HUES6 (cell line): ENCODE data around the gene PTPRD.

Experiments
- H3K27ac ChIP-seq: 2 replicates; pipeline ENCODE4 v1.7.0; 2013; ENCODE audit warnings: low read depth, mild to moderate bottlenecking, low read length, inconsistent platforms
- H3K27me3 ChIP-seq: 2 replicates; pipeline ENCODE4 v1.6.1; 2013; ENCODE audit warnings: low read length; ENCODE audit not compliant: control insufficient read depth, insufficient read depth
- H3K36me3 ChIP-seq: 2 replicates; pipeline ENCODE4 v1.6.1; 2013; ENCODE audit warnings: low read length; ENCODE audit not compliant: control insufficient read depth, insufficient read depth
- H3K4me1 ChIP-seq: 2 replicates; pipeline ENCODE4 v1.6.1; 2013; ENCODE audit warnings: low read length; ENCODE audit not compliant: control insufficient read depth, insufficient read depth
- H3K4me3 ChIP-seq: 2 replicates; pipeline ENCODE4 v1.5.1; 2013; ENCODE audit warnings: low read depth, low read length
- H3K9ac ChIP-seq: one replicate; pipeline ENCODE4 v1.6.1; 2013; ENCODE audit warnings: mild to moderate bottlenecking, low read length
- H3K9me3 ChIP-seq: 2 replicates; pipeline ENCODE4 v1.6.1; 2013; ENCODE audit warnings: low read depth, low read length; ENCODE audit not compliant: control insufficient read depth, insufficient read depth

Gene PTPRD

GRCh38 chr9:9621355-9621940 is 991.4 kb downstream of the PTPRD start:
- no peaks in the 10 kb centered on the region for H3K9me3 ChIP-seq
- H3K9ac ChIP-seq = no peak overlapping the region
- H3K4me1 ChIP-seq = no peaks in the 10 kb centered on the region
- no peaks in the 10 kb centered on the region for H3K27me3 ChIP-seq
- no peaks in the 10 kb centered on the region for H3K36me3 ChIP-seq
- H3K4me3 ChIP-seq = no peak overlapping the region
- no peak overlapping the region for H3K27ac ChIP-seq

- Histone ChIP-seq H3K9me3 (no peaks in the 10 kb centered on the region), H3K4me1 (no peaks in the 10 kb centered on the region), H3K27ac (no peak overlapping the region), H3K4me3 (no peak overlapping the region), H3K27me3 (no peaks in the 10 kb centered on the region), H3K36me3 (no peaks in the 10 kb centered on the region), H3K9ac (no peak overlapping the region)
Measured at GRCh38 chr9:9620736-9621135, 992.1 kb downstream of the PTPRD start.

GRCh38 chr9:9615086-9615485 is 997.7 kb downstream of the PTPRD start:
- Histone ChIP-seq H3K4me3 (no peak overlapping the region), H3K27me3 (no peaks in the 10 kb centered on the region), H3K9me3 (no peaks in the 10 kb centered on the region), H3K9ac (no peak overlapping the region), H3K36me3 (no peaks in the 10 kb centered on the region), H3K27ac (no peak overlapping the region), H3K4me1 (no peaks in the 10 kb centered on the region)

GRCh38 chr9:9614607-9615006 is 998.2 kb downstream of the PTPRD start:
- H3K27me3 ChIP-seq = no peaks in the 10 kb centered on the region
- no peaks in the 10 kb centered on the region for H3K4me1 ChIP-seq
- no peak overlapping the region for H3K4me3 ChIP-seq
- H3K36me3 ChIP-seq = no peaks in the 10 kb centered on the region
- H3K9ac ChIP-seq = no peak overlapping the region
- no peak overlapping the region for H3K27ac ChIP-seq
- no peaks in the 10 kb centered on the region for H3K9me3 ChIP-seq

GRCh38 chr9:9612755-9613154 is 1000.0 kb downstream of the PTPRD start:
- Histone ChIP-seq H3K27ac (no peak overlapping the region), H3K9ac (no peak overlapping the region), H3K4me1 (no peaks in the 10 kb centered on the region), H3K4me3 (no peak overlapping the region), H3K36me3 (no peaks in the 10 kb centered on the region), H3K9me3 (no peaks in the 10 kb centered on the region), H3K27me3 (no peaks in the 10 kb centered on the region)

- Histone ChIP-seq H3K9ac (no peak overlapping the region), H3K4me3 (no peak overlapping the region), H3K36me3 (no peaks in the 10 kb centered on the region), H3K27ac (no peak overlapping the region), H3K27me3 (no peaks in the 10 kb centered on the region), H3K9me3 (no peaks in the 10 kb centered on the region), H3K4me1 (no peaks in the 10 kb centered on the region)
Measured at GRCh38 chr9:9612270-9612669, 1000.5 kb downstream of the PTPRD start.

- no peak overlapping the region for H3K27ac ChIP-seq
- H3K9me3 ChIP-seq = no peaks in the 10 kb centered on the region
- no peaks in the 10 kb centered on the region for H3K36me3 ChIP-seq
- H3K4me1 ChIP-seq = peaks cover 12% of the 10 kb centered on the region; the same call in 1 of the 2 replicates
- no peak overlapping the region for H3K4me3 ChIP-seq
- no peaks in the 10 kb centered on the region for H3K27me3 ChIP-seq
- H3K9ac ChIP-seq = no peak overlapping the region
Measured at GRCh38 chr9:9605681-9606080, 1007.1 kb downstream of the PTPRD start.

GRCh38 chr9:9603345-9603744 is 1009.5 kb downstream of the PTPRD start:
- Histone ChIP-seq H3K9me3 (no peaks in the 10 kb centered on the region), H3K9ac (no peak overlapping the region), H3K4me3 (no peak overlapping the region), H3K4me1 (peaks cover 12% of the 10 kb centered on the region; the same call in 1 of the 2 replicates), H3K36me3 (no peaks in the 10 kb centered on the region), H3K27me3 (no peaks in the 10 kb centered on the region), H3K27ac (no peak overlapping the region)

- no peak overlapping the region for H3K4me3 ChIP-seq
- no peaks in the 10 kb centered on the region for H3K36me3 ChIP-seq
- H3K9me3 ChIP-seq = no peaks in the 10 kb centered on the region
- H3K4me1 ChIP-seq = no peaks in the 10 kb centered on the region
- H3K27me3 ChIP-seq = no peaks in the 10 kb centered on the region
- no peak overlapping the region for H3K27ac ChIP-seq
- H3K9ac ChIP-seq = no peak overlapping the region
Measured at GRCh38 chr9:9598723-9599122, 1014.1 kb downstream of the PTPRD start.

- Histone ChIP-seq H3K36me3 (no peaks in the 10 kb centered on the region), H3K4me1 (no peaks in the 10 kb centered on the region), H3K27ac (no peak overlapping the region), H3K4me3 (no peak overlapping the region), H3K9me3 (no peaks in the 10 kb centered on the region), H3K27me3 (no peaks in the 10 kb centered on the region), H3K9ac (no peak overlapping the region)
Measured at GRCh38 chr9:9592104-9592503, 1020.7 kb downstream of the PTPRD start.

- no peak overlapping the region for H3K9ac ChIP-seq
- H3K27me3 ChIP-seq = no peaks in the 10 kb centered on the region
- H3K4me3 ChIP-seq = no peak overlapping the region
- H3K4me1 ChIP-seq = no peaks in the 10 kb centered on the region
- H3K36me3 ChIP-seq = no peaks in the 10 kb centered on the region
- no peaks in the 10 kb centered on the region for H3K9me3 ChIP-seq
- no peak overlapping the region for H3K27ac ChIP-seq
Measured at GRCh38 chr9:9585920-9586319, 1026.9 kb downstream of the PTPRD start.

- no peak overlapping the region for H3K4me3 ChIP-seq
- no peak overlapping the region for H3K9ac ChIP-seq
- no peaks in the 10 kb centered on the region for H3K27me3 ChIP-seq
- no peaks in the 10 kb centered on the region for H3K36me3 ChIP-seq
- no peak overlapping the region for H3K27ac ChIP-seq
- no peaks in the 10 kb centered on the region for H3K4me1 ChIP-seq
- H3K9me3 ChIP-seq = no peaks in the 10 kb centered on the region
Measured at GRCh38 chr9:9574080-9574479, 1038.7 kb downstream of the PTPRD start.
